SW 1271 (cell line): ENCODE results near the gene CEP164.

Experiments used
- DNase-seq, 2 experiments: peaks; one replicate each; lab custom pipeline; 2025; lab: John Stamatoyannopoulos, UW

Gene CEP164

DNA sequence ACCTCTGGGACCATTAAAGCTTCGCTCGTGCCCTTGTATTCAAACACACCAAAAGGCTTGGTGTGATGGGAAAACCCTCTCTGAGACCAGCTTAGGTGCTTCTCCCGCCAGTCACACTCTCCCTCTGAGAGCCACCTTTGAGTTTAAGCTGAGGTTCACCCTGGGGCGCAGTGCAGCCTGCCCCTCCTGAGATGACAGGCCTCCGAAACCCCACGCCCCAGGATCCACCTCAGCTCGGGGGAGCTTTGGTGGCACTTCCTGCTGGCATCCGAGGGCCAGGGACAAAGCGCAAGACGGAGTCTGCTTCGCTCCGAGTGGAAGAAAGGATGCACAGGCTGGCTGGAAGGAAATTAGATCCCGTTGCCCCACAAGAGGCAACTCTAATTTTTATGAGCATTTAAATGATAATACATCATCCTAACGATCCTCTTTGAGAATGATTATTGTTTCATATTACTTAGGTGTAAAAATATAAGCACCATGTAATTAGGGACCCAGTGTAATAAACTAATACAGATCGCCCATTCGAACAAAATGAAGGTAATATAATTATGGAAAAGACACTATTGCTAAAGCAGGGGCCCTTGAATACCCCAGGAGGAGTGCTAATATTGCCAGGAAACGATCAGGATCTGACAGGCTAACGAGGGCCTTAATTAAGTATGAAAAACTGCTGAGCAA, 134.7 kb downstream of the CEP164 start:
- no peak for DNase-seq

DNA sequence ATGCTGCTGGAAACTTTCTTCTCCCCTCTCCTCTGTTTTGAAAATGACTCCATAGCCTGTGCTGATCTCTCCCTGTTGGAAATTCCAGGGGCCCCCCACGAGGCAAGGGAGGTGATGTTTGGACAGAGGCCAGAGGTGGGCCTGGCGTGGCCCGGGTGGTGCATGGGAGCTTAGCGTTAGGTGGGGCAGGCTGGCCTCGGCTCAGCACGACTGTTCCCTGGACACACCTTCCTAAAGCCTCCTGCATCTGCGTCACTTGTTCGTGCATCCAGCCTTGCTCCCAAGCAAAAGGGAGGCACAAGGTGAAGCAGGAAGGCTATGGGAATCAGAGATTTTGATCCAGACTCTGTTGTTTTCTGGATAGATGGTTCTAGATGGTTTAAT, 135.2 kb downstream of the CEP164 start:
- DNase-seq, result no peak
